Putamen (tissue), 1 donor: ENCODE data around the gene NCDN.
"Not testable (repeated sequence)": the region's sequence is repeated elsewhere in the genome, so short reads cannot be mapped to it uniquely, and the experiment has no call there.

Experiments used
- DNase-seq: peaks from one replicate; pipeline ENCODE4 v3.0.0-alpha.2; 2016; ENCODE audit warnings: low spot score

The NCDN gene

GRCh38 chr1:35571263-35571662 is 13.7 kb downstream of the NCDN start:
- no peak for DNase-seq

- no peak for DNase-seq
These were observed 14.7 kb downstream of the NCDN start for GRCh38 chr1:35572296-35572695.

GRCh38 chr1:35573198-35574124 is 15.9 kb downstream of the NCDN start, which contains the start of gene TFAP2E:
Gene TFAP2E, plus strand, starts transcription at chr1:35573314. Its CDS starts 264 bp downstream, at chr1:35573578.
- no peak for DNase-seq

- no peak for DNase-seq
These were observed 16.6 kb downstream of the NCDN start for GRCh38 chr1:35574125-35574654.

GRCh38 chr1:35574655-35575415 is 17.2 kb downstream of the NCDN start:
- DNase-seq, result no peak

GRCh38 chr1:35575416-35575958 is 17.9 kb downstream of the NCDN start:
- no peak for DNase-seq

GRCh38 chr1:35576061-35576765 is 18.6 kb downstream of the NCDN start:
- no peak for DNase-seq

GRCh38 chr1:35576766-35577070 is 19.1 kb downstream of the NCDN start:
- not testable (repeated sequence) for DNase-seq

GRCh38 chr1:35577071-35577998 is 19.7 kb downstream of the NCDN start:
- DNase-seq, result no peak

- no peak for DNase-seq
These were observed 23.4 kb downstream of the NCDN start for GRCh38 chr1:35580949-35581388.

GRCh38 chr1:35581621-35582020 is 24.0 kb downstream of the NCDN start:
- not testable (repeated sequence) for DNase-seq

GRCh38 chr1:35585281-35585680 is 27.7 kb downstream of the NCDN start:
- no peak for DNase-seq

GRCh38 chr1:35585805-35586204 is 28.2 kb downstream of the NCDN start:
- DNase-seq, result not testable (repeated sequence)

- DNase-seq, result no peak
These were observed 29.2 kb downstream of the NCDN start for GRCh38 chr1:35586808-35587207.

- no peak for DNase-seq
These were observed 30.1 kb downstream of the NCDN start for GRCh38 chr1:35587736-35588135.

GRCh38 chr1:35588197-35588910 is 30.8 kb downstream of the NCDN start:
- DNase-seq, result no peak

GRCh38 chr1:35589516-35590427 is 32.2 kb downstream of the NCDN start:
- DNase-seq, result no peak

- no peak for DNase-seq
These were observed 33.0 kb downstream of the NCDN start for GRCh38 chr1:35590476-35591040.

GRCh38 chr1:35591211-35591610 is 33.6 kb downstream of the NCDN start:
- no peak for DNase-seq
